ENCODE measurements around the gene DDR2.

GRCh38 chr1:162703708-162704107 lies 71.4 kb downstream of the DDR2 start:
- TF ChIP-seq POLR2A (IDR thresholded peaks at IDR 0.05; ENCODE audit: low read depth, low read length) (no peak), FOS (IDR thresholded peaks at IDR 0.05; ENCODE audit: low read depth, low read length) (no peak), RCOR1 (IDR thresholded peaks at IDR 0.05; ENCODE audit: insufficient replicate concordance, low read length) (no peak), MAZ (IDR thresholded peaks at IDR 0.05; ENCODE audit: borderline replicate concordance, low read depth, low read length) (no peak), MXI1 (IDR thresholded peaks at IDR 0.05; ENCODE audit: borderline replicate concordance, low read depth, low read length) (no peak), SMC3 (IDR thresholded peaks at IDR 0.05; ENCODE audit: low read depth, low read length) (no peak), RAD21 (IDR thresholded peaks at IDR 0.05; ENCODE audit: low read length) (no peak), CHD1 (IDR thresholded peaks at IDR 0.05; ENCODE audit: low read depth, low read length) (no peak)
- TF ChIP-seq, protein P1, sequence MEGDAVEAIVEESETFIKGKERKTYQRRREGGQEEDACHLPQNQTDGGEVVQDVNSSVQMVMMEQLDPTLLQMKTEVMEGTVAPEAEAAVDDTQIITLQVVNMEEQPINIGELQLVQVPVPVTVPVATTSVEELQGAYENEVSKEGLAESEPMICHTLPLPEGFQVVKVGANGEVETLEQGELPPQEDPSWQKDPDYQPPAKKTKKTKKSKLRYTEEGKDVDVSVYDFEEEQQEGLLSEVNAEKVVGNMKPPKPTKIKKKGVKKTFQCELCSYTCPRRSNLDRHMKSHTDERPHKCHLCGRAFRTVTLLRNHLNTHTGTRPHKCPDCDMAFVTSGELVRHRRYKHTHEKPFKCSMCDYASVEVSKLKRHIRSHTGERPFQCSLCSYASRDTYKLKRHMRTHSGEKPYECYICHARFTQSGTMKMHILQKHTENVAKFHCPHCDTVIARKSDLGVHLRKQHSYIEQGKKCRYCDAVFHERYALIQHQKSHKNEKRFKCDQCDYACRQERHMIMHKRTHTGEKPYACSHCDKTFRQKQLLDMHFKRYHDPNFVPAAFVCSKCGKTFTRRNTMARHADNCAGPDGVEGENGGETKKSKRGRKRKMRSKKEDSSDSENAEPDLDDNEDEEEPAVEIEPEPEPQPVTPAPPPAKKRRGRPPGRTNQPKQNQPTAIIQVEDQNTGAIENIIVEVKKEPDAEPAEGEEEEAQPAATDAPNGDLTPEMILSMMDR (conservative IDR thresholded peaks at IDR 0.05; ENCODE audit: low read depth, low read length) = no peak
- TF ChIP-seq, protein P2, sequence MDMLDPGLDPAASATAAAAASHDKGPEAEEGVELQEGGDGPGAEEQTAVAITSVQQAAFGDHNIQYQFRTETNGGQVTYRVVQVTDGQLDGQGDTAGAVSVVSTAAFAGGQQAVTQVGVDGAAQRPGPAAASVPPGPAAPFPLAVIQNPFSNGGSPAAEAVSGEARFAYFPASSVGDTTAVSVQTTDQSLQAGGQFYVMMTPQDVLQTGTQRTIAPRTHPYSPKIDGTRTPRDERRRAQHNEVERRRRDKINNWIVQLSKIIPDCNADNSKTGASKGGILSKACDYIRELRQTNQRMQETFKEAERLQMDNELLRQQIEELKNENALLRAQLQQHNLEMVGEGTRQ (IDR thresholded peaks at IDR 0.05; ENCODE audit: low read depth, low read length) = no peak

Measured in IMR-90 (cell line).